ENCODE data around the gene LRRC40.

LRRC40 gene

GRCh38 chr1:70168283-70168682 is 37.1 kb downstream of the LRRC40 start:
- Histone ChIP-seq H3K4me1 (ENCODE audit: low read length) (no peaks in the 10 kb centered on the region), H3K9me3 (replicated peaks; ENCODE audit: insufficient read depth, low read length) (no peaks in the 10 kb centered on the region), H3K4me2 (ENCODE audit: low read depth, low read length) (no peak overlapping the region), H3K9ac (ENCODE audit: low read length) (no peak overlapping the region), H3K4me3 (ENCODE audit: low read length) (no peak overlapping the region), H3F3A (ENCODE audit: insufficient read depth, low read length) (no peaks in the 10 kb centered on the region), H4K20me1 (ENCODE audit: insufficient read depth, low read length) (no peaks in the 10 kb centered on the region), H2AFZ (ENCODE audit: low read length) (no peak overlapping the region), H3K36me3 (replicated peaks; ENCODE audit: insufficient read depth, low read length) (no peaks in the 10 kb centered on the region; the same call in 1 of the 2 replicates), H3K27ac (ENCODE audit: low read length) (no peak overlapping the region), H3K27me3 (replicated peaks; ENCODE audit: insufficient read depth, low read length) (no peaks in the 10 kb centered on the region), H3K9me2 (replicated peaks; ENCODE audit: insufficient read depth, low read length) (no peaks in the 10 kb centered on the region), H3K79me2 (ENCODE audit: low read length) (no peaks in the 10 kb centered on the region)
- no peak for DNase-seq
- TF ChIP-seq CTCF (IDR thresholded peaks at IDR 0.05; ENCODE audit: low read length) (no peak), EZH2 (optimal IDR thresholded peaks at IDR 0.05; ENCODE audit: low read depth, low read length) (no peak), EZH2phosphoT487 (IDR thresholded peaks at IDR 0.05; ENCODE audit: low read length) (no peak)

- no peak for TF ChIP-seq CTCF (IDR thresholded peaks at IDR 0.05; ENCODE audit: low read length)
- TF ChIP-seq EZH2phosphoT487 (IDR thresholded peaks at IDR 0.05; ENCODE audit: low read length) = no peak
- Histone ChIP-seq H2AFZ (ENCODE audit: low read length) (no peak overlapping the region), H3K4me2 (ENCODE audit: low read depth, low read length) (no peak overlapping the region), H3K27ac (ENCODE audit: low read length) (no peak overlapping the region), H3K4me1 (ENCODE audit: low read length) (no peaks in the 10 kb centered on the region), H3K9ac (ENCODE audit: low read length) (no peak overlapping the region), H3K79me2 (ENCODE audit: low read length) (no peaks in the 10 kb centered on the region), H3K4me3 (ENCODE audit: low read length) (no peak overlapping the region), H4K20me1 (ENCODE audit: insufficient read depth, low read length) (no peaks in the 10 kb centered on the region), H3K36me3 (replicated peaks; ENCODE audit: insufficient read depth, low read length) (no peaks in the 10 kb centered on the region), H3K9me2 (replicated peaks; ENCODE audit: insufficient read depth, low read length) (no peaks in the 10 kb centered on the region), H3F3A (ENCODE audit: insufficient read depth, low read length) (no peaks in the 10 kb centered on the region), H3K27me3 (replicated peaks; ENCODE audit: insufficient read depth, low read length) (no peaks in the 10 kb centered on the region), H3K9me3 (replicated peaks; ENCODE audit: insufficient read depth, low read length) (no peaks in the 10 kb centered on the region)
- DNase-seq = no peak
Measured at GRCh38 chr1:70164350-70164749, 41.0 kb downstream of the LRRC40 start.

- TF ChIP-seq EZH2phosphoT487 (IDR thresholded peaks at IDR 0.05; ENCODE audit: low read length) = no peak
- no peak for TF ChIP-seq CTCF (IDR thresholded peaks at IDR 0.05; ENCODE audit: low read length)
- no peak for TF ChIP-seq EZH2 (optimal IDR thresholded peaks at IDR 0.05; ENCODE audit: low read depth, low read length)
- Histone ChIP-seq H2AFZ (ENCODE audit: low read length) (no peak overlapping the region), H3F3A (ENCODE audit: insufficient read depth, low read length) (no peaks in the 10 kb centered on the region), H3K36me3 (replicated peaks; ENCODE audit: insufficient read depth, low read length) (no peaks in the 10 kb centered on the region), H3K4me1 (ENCODE audit: low read length) (no peaks in the 10 kb centered on the region), H3K9me3 (replicated peaks; ENCODE audit: insufficient read depth, low read length) (no peaks in the 10 kb centered on the region), H3K79me2 (ENCODE audit: low read length) (no peaks in the 10 kb centered on the region), H3K27ac (ENCODE audit: low read length) (no peak overlapping the region), H3K27me3 (replicated peaks; ENCODE audit: insufficient read depth, low read length) (no peaks in the 10 kb centered on the region), H3K4me3 (ENCODE audit: low read length) (no peak overlapping the region), H4K20me1 (ENCODE audit: insufficient read depth, low read length) (no peaks in the 10 kb centered on the region), H3K9ac (ENCODE audit: low read length) (no peak overlapping the region), H3K9me2 (replicated peaks; ENCODE audit: insufficient read depth, low read length) (no peaks in the 10 kb centered on the region), H3K4me2 (ENCODE audit: low read depth, low read length) (no peak overlapping the region)
- DNase-seq = no peak
Measured at GRCh38 chr1:70156529-70157120, 48.8 kb downstream of the LRRC40 start.

All from MM.1S (cell line).